HCT116 (cell line): ENCODE measurements around the gene AR.

Experiments used
- CBX3 ChIP-seq: IDR thresholded peaks from 2 replicates; pipeline ENCODE4 v1.6.1; 2012; ENCODE audit warnings: low read depth
- CEBPB ChIP-seq: IDR thresholded peaks from 2 replicates; pipeline ENCODE4 v1.6.1; 2012; ENCODE audit warnings: low read depth
- EGR1 ChIP-seq: IDR thresholded peaks from 2 replicates; pipeline ENCODE4 v1.6.1; 2012; ENCODE audit warnings: low read depth
- EZH2 ChIP-seq: fragments of 200-600 bp; sonication (generic); IDR thresholded peaks from 2 replicates; pipeline ENCODE4 v1.6.1; 2017; ENCODE audit warnings: antibody characterized with exemption, mixed run types
- POLR2A ChIP-seq: IDR thresholded peaks from 2 replicates; pipeline ENCODE4 v1.7.0; 2011; ENCODE audit warnings: borderline replicate concordance; ENCODE audit not compliant: insufficient read depth, insufficient read length; ENCODE audit errors: extremely low read depth
- POLR2AphosphoS5 ChIP-seq: IDR thresholded peaks from 2 replicates; pipeline ENCODE4 v1.6.1; 2011; ENCODE audit warnings: mild to moderate bottlenecking, low read depth, low read length, moderate library complexity
- RAD21 ChIP-seq: IDR thresholded peaks from 2 replicates; pipeline ENCODE4 v1.6.1; 2012; ENCODE audit warnings: low read depth, mild to moderate bottlenecking
- SIN3A ChIP-seq: IDR thresholded peaks from 2 replicates; pipeline ENCODE4 v1.6.1; 2012; ENCODE audit warnings: low read depth
- YY1 ChIP-seq: IDR thresholded peaks from 2 replicates; pipeline ENCODE4 v1.6.1; 2011; ENCODE audit warnings: low read length, low read depth, moderate library complexity, mild to moderate bottlenecking; ENCODE audit not compliant: insufficient replicate concordance; ENCODE audit errors: extremely low read depth
- ZFX ChIP-seq: fragments of 450-650 bp; IDR thresholded peaks from 2 replicates; pipeline ENCODE4 v1.6.1; 2017
- ZNF274 ChIP-seq: fragments of 200-500 bp; sonication (Bioruptor generic); IDR thresholded peaks from 2 replicates; pipeline ENCODE4 v1.6.1; 2014; ENCODE audit warnings: mild to moderate bottlenecking, low read depth, low read length, inconsistent platforms
- TF ChIP-seq, protein P1 (sequence below), 3 experiments: fragments of 200-600 bp in 1 of 3; sonication (generic) in 1 of 3; IDR thresholded peaks in 2 of 3; conservative IDR thresholded peaks in 1 of 3; 2 replicates each; pipeline ENCODE4 v1.5.1; 2012 to 2017; ENCODE audit warnings: low read depth in 2 of 3, low read length in 2 of 3, antibody characterized with exemption in 1 of 3, borderline replicate concordance in 1 of 3, control low read depth in 1 of 3, mild to moderate bottlenecking in 1 of 3, mixed read lengths in 1 of 3, mixed run types in 1 of 3, moderate library complexity in 1 of 3; ENCODE audit not compliant: insufficient read depth in 1 of 3
- TF ChIP-seq, protein P2 (sequence below): IDR thresholded peaks from 2 replicates; pipeline ENCODE4 v1.6.1; 2012
- TF ChIP-seq, protein P3 (sequence below): IDR thresholded peaks from 2 replicates; pipeline ENCODE4 v1.6.1; 2012; ENCODE audit warnings: low read depth

DNA sequence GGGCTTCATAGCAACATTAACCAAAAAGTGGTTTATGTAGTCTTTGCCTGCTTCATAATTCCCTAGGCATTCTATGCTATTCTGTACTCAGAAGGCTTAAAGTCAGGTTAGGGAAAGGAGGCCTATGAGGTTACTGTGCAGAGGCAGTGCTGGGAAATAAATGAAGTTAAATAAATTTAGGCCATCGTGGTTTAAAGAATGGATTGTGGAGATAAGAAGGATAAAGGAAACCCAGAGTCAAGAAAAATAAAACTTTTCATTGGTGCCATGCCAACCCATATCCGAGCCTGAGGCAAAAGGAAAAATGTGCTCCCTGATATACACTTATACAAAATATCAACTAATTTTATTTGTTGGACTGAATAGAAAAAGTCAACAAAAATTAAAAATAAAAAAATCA, 70.2 kb downstream of the AR start:
- TF ChIP-seq ZNF274 (no peak), CBX3 (no peak), ZFX (no peak), EGR1 (no peak), CEBPB (no peak), SIN3A (no peak), RAD21 (no peak), POLR2A (no peak), POLR2AphosphoS5 (no peak), EZH2 (no peak), YY1 (no peak)
- TF ChIP-seq, protein P1, sequence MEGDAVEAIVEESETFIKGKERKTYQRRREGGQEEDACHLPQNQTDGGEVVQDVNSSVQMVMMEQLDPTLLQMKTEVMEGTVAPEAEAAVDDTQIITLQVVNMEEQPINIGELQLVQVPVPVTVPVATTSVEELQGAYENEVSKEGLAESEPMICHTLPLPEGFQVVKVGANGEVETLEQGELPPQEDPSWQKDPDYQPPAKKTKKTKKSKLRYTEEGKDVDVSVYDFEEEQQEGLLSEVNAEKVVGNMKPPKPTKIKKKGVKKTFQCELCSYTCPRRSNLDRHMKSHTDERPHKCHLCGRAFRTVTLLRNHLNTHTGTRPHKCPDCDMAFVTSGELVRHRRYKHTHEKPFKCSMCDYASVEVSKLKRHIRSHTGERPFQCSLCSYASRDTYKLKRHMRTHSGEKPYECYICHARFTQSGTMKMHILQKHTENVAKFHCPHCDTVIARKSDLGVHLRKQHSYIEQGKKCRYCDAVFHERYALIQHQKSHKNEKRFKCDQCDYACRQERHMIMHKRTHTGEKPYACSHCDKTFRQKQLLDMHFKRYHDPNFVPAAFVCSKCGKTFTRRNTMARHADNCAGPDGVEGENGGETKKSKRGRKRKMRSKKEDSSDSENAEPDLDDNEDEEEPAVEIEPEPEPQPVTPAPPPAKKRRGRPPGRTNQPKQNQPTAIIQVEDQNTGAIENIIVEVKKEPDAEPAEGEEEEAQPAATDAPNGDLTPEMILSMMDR (IDR thresholded peaks at IDR 0.05 in 2 of 3, conservative IDR thresholded peaks at IDR 0.05 in 1 of 3; ENCODE audit: borderline replicate concordance in 1 of 3, insufficient read depth in 1 of 3, low read depth in 2 of 3, low read length in 2 of 3): no peak
- TF ChIP-seq, protein P2, sequence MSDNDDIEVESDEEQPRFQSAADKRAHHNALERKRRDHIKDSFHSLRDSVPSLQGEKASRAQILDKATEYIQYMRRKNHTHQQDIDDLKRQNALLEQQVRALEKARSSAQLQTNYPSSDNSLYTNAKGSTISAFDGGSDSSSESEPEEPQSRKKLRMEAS: no peak
- TF ChIP-seq, protein P3, sequence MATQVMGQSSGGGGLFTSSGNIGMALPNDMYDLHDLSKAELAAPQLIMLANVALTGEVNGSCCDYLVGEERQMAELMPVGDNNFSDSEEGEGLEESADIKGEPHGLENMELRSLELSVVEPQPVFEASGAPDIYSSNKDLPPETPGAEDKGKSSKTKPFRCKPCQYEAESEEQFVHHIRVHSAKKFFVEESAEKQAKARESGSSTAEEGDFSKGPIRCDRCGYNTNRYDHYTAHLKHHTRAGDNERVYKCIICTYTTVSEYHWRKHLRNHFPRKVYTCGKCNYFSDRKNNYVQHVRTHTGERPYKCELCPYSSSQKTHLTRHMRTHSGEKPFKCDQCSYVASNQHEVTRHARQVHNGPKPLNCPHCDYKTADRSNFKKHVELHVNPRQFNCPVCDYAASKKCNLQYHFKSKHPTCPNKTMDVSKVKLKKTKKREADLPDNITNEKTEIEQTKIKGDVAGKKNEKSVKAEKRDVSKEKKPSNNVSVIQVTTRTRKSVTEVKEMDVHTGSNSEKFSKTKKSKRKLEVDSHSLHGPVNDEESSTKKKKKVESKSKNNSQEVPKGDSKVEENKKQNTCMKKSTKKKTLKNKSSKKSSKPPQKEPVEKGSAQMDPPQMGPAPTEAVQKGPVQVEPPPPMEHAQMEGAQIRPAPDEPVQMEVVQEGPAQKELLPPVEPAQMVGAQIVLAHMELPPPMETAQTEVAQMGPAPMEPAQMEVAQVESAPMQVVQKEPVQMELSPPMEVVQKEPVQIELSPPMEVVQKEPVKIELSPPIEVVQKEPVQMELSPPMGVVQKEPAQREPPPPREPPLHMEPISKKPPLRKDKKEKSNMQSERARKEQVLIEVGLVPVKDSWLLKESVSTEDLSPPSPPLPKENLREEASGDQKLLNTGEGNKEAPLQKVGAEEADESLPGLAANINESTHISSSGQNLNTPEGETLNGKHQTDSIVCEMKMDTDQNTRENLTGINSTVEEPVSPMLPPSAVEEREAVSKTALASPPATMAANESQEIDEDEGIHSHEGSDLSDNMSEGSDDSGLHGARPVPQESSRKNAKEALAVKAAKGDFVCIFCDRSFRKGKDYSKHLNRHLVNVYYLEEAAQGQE: no peak
